Activated T-cell treated with anti-CD3 and anti-CD28 coated beads, Interleukin-2, amount 50 U/mL, for 1 hour (primary cell): ENCODE measurements around the gene PRELID3B.

ENCODE experiments used
- DNase-seq: peaks from one replicate; pipeline ENCODE4 v3.0.0-alpha.2; 2020

Gene PRELID3B

GRCh38 chr20:59042151-59042795 is at the start of gene PRELID3B:
Gene PRELID3B (minus strand): TSS chr20:59042786. CDS start chr20:59042730, 56 bp downstream.
- DNase-seq = no peak

DNA sequence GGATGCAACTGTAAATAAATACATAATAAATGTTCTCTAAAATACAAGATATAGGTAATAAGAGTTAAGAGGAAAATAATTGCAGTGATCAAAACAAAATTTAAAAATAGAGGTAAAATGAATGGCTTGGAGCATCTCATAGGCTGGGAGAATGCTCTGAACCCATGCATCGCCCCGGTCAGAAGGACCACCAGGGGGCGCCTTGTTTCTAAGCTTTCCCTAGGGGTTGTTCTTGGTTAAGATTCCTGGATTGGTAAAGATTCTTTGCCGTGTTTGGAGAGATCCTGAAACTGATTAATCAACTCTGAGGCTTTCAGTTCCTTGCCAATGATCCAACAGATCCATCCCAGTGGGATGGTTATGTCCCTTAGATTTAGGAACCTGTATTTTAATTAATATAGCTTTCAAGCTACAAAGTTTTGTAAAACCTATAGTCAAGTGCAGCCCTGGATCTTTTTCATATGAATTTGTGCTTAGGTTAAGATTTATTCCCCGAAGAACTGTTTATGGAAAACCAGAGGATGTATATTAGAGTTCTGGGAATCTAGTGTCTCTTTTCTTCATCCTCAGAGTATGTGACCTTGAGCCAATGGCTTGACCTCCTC is 45.3 kb upstream of the PRELID3B start:
- DNase-seq = peak; percentile 87

GRCh38 chr20:59086923-59087322 is 44.3 kb upstream of the PRELID3B start:
- DNase-seq = no peak

- DNase-seq = no peak
Observed at GRCh38 chr20:59084041-59084850, 41.7 kb upstream of the PRELID3B start.

DNA sequence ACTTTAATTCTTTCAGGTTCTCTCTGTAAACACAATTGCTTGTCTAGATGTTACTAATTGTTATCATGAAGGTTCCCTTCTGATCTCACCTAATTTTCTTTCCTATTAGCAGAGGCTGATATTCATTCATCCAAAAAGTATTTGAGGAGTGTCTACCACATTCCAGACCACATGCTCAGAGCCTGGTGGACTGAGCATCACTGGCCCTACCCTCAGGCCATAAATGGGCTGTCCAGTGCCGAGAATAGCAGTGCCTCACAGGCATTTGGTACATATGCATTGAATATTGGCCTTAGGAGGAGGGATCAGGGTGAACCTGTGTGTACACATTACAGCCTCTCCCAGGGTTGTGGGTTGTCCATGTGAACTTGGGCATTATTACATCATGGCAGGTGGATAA is 40.4 kb upstream of the PRELID3B start:
- no peak for DNase-seq

DNA sequence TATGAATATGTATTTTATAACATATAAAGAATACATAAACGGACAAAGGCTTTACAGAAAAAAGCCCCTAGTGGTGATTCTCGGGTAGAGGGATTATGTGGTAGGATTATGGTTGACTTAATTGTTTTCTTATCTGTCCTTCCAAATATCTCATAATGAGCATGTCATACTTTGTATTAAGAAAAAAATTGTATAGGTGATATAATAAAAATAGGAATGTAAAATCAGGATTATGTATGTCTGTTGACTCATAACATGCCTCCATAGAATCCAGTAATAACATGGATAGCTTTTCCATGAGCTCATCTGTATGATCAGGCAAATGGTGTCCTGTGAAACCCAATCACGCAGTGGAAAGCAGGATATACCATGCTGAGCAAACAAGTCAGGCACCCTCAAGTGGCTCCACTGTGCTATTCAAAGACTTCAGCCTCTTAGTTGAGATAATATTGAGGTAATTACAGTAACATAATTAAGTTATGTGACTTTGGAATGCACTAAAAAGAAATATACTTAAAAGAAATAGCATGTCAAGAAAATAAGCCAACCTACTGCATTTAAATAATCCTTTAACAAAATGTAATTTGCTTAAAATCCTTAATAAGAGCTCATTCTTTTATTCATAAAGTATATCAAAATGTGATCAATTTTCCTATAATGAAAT is 39.6 kb upstream of the PRELID3B start:
- no peak for DNase-seq

DNA sequence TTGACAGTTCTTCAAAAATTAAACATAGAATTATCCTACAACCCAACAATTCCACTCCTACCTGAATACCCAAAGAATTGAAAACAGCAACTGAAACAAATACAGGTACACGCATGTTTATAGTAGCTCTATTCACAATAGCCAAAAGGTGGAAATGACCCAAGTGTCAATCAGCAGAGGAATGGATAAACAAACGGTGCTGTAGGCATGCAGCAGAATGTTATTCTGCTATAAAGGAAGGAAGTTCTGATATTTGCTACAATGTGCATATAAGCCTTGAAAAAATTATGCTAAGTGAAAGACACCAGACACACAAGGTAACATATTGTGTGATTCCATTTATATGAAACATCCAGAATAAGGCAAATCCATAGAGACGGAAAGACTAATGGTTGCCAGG is 38.5 kb upstream of the PRELID3B start:
- DNase-seq = no peak

DNA sequence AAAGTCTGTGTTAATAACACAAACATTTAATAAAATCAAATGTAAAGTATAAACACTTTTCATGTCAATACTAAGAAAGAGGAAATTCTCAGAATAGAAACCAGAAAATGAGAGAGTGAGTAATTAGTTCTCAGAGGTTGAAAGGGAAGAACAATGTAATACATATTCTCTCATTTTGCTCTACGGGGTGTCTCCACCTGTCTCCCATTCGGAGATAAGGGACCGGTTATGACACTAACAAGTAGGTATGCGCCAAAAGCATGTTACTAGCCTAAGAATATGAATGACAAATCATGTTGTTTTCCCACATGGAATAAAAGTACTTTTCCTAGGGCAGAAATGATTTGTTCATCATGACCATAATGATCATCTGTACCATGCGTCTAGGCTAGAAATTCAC is 35.6 kb upstream of the PRELID3B start:
- DNase-seq = no peak

DNA sequence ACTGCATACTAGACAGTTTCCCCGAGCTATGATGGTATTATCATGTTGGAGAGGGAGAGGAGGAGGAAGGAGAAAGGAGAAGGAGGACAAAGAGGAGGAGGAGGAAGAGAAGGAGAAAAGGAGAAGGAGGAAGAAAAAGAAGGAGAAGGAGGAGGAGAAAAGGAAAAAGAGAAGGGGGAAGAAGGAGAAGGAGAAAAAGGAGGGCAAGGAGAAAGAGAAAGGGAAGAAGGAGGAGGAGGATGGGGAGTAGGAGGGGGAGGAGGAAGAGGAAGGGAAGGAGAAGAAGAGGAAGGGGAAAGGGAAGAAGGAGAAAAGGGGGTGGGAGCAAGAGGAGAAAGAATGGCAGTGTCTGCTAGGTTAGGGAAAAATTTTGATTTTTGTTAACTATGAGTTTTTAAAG is 35.1 kb upstream of the PRELID3B start:
- DNase-seq = no peak

DNA sequence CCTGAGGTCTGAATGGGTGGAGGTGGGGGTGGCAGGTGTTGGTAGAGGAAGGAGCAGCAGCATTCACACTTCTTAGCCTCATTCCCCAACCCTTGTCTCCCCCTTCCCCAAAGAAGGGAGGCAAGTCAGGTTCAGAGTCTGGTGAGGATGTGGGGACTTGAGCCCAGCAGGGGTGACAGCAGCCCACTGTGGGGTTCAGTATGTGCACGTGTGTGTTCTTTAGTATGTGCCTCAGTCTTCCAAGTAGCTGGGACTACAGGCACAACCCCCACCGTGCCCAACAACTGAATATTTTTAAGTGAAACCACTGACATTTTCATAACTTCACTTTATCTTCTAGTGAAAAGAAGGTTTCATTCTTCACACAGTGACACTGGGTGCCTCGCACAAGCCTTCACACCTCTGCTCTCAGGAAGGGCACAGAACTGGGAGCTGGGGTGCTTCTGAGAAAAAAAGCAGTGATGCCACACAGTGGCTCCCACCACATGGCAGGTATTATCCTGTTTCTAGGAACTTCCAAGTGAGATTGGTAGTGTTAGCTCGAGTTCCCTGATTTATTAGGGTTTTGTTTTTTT is 33.4 kb upstream of the PRELID3B start:
- DNase-seq = no peak

DNA sequence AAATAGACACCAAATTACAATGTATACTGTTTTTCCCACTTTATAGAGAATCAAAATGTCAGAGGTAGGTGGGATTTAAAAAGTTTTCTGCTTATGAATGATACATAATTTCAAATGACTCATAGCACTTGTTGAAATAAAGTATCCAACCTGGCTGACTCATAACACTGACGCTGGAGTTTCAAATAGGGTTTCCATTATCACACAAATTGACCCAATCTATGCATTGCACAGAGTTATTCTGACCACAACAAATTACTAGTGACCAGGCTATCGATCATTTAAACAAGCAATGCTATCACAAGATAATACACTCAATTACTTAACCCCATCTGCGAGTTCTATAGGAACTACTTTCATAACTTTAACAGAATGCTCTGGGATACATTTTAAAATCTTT is 31.9 kb upstream of the PRELID3B start:
- DNase-seq = no peak

GRCh38 chr20:59073582-59073981 is 31.0 kb upstream of the PRELID3B start:
- no peak for DNase-seq

DNA sequence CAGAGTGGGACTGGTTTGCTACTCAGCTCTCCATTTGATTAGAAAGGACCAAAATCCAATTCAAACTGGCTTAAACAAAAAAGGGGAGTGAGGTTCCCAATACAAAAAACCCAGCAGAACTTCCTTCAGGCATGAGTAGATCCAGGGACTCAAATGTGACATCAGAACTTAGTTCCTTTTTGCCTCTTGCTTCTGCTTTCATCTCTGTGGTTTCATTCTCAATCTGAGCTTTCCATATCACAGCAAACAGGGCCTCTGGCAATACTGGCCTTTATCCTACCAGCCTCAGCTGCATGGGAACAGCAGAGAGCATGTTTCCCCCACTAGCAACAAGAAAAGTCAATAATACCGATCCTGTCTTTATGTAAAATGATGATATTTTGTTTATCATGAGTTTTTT is 28.6 kb upstream of the PRELID3B start:
- no peak for DNase-seq

DNA sequence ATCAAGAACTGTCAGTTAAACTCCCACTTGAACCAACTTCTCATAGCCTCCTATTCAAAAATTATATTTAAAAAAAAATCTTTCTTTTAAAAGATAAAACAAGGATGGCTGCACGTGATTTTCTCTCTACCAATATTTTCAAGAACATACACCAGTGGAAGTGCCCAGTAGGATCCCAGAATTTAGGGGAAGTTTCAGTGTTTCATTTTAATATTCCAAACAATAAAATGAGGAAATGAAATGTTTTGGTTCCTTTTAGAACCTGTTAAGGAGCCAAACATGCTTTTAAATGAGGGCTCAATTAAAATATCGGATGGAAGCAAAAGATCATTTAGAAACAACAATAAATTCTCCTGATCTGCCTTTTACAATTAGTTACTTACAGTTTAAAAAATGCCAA is 26.4 kb upstream of the PRELID3B start:
- no peak for DNase-seq

- DNase-seq = no peak
Observed at GRCh38 chr20:59068534-59068933, 25.9 kb upstream of the PRELID3B start.

GRCh38 chr20:59064214-59064722 is 21.7 kb upstream of the PRELID3B start:
- DNase-seq = no peak

GRCh38 chr20:59063358-59064213 is 21.0 kb upstream of the PRELID3B start:
- DNase-seq = no peak

- no peak for DNase-seq
Observed at GRCh38 chr20:59062081-59062480, 19.5 kb upstream of the PRELID3B start.

DNA sequence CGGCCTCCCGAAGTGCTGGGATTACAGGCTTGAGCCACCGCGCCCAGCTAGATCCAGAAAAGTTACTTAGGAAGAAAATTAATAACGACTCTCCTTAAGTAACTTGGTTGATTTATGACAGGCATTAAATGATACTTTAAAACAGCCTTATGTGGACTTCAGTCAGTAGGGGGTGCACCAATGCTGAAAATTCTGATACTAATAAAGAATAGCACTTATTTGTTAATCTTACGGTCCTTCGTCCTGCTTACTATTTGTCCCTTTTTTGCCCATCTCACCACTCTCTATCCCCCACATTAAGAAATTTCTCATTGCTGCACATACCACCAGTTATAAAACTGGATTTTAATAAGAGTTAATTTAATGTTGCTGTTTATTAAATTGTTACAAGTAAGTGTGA is 12.7 kb upstream of the PRELID3B start:
- DNase-seq = no peak

DNA sequence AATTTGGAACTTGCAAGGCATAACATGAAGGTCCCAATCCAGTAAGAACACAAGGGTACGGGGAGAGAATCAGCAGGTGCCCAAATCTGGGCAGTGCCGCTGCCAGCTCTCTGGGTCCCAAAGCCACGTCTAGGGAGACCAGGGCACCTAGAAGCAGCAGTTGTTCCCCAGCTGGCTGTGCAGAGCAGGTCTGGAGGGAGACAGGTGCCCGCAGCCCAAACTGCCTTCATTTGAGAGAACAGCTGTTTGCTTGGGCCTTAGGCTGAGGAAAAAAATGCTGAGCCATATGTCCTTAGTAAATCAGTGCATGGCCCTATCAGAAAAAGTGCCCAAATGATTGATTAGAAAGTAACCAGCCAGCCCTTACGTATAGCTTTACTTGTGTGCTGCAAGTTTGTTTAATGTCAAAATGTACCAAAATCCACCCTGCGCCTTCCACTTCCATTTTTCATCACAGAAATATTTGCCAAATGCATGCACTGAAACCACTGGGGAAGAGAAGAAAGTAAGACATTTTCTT is 9.1 kb upstream of the PRELID3B start:
- no peak for DNase-seq

DNA sequence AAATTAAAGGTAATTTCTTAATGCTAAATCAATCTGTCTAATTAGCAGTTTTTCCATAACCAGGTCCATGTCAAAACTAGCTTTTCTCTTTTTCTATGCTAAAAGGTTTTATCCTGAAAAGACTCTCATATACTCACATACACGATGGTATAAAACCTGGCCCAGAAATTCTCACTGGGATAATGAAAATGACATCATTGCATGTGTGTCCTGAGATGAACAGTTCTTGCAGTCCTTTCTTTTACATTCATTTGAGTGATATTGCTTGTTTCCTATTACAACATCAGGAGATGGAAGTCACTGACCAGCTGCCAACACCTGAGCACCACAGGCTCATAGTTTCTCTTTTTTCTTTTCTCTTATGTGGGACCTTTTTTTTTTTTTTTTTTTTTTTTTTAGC is 7.9 kb upstream of the PRELID3B start:
- DNase-seq = no peak

- DNase-seq = no peak
Observed at GRCh38 chr20:59048681-59049030, 6.1 kb upstream of the PRELID3B start.
